ENCODE results near the gene NATD1.

The NATD1 gene

DNA sequence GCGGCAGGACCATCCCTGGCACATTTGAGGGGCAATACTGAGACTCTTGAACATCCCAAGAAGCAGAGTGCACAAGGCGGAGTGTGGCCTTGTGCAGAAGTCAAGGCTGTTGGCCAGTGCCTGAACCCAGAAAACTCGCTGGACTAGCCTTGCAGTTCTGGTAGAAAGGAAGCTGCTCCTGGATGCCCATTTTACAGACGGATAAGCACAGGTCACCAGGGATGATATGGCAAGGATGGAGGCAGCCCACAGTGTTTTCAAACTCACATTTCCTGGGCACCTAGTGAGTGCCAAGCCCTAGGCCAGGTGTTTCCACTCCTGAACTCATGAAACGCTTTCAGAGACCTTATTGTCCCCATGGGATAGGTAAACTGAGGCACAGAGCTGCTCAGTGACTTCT is 29.6 kb upstream of the NATD1 start:
- Histone ChIP-seq H3K9me3 (ENCODE audit: control insufficient read depth in 2 of 2, low read length in 2 of 2) (no peaks in the 10 kb centered on the region), H3K27me3 (ENCODE audit: control insufficient read depth in 1 of 2, insufficient read depth in 2 of 2, low read length in 2 of 2) (no peaks in the 10 kb centered on the region), H3K4me3 (ENCODE audit: low read length in 2 of 2) (peak overlapping the region in 1 of 2 donors; percentile 8), H3K9ac (ENCODE audit: low read length in 2 of 2) (no peak overlapping the region), H3K27ac (ENCODE audit: low read length) (peak overlapping the region; percentile 93), H3K36me3 (ENCODE audit: control insufficient read depth in 2 of 2, insufficient read depth in 2 of 2, low read length in 2 of 2) (no peaks in the 10 kb centered on the region), H3K4me1 (ENCODE audit: control insufficient read depth, insufficient read depth, low read length) (peaks cover 60% of the 10 kb centered on the region)

- Histone ChIP-seq H3K27me3 (ENCODE audit: control insufficient read depth in 1 of 2, insufficient read depth in 2 of 2, low read length in 2 of 2) (no peaks in the 10 kb centered on the region), H3K27ac (ENCODE audit: low read length) (peak overlapping the region; percentile 93), H3K9ac (ENCODE audit: low read length in 2 of 2) (peak overlapping the region in 1 of 2 donors; percentile 5), H3K9me3 (ENCODE audit: control insufficient read depth in 2 of 2, low read length in 2 of 2) (no peaks in the 10 kb centered on the region), H3K4me3 (ENCODE audit: low read length in 2 of 2) (no peak overlapping the region), H3K4me1 (ENCODE audit: control insufficient read depth, insufficient read depth, low read length) (peaks cover 55% of the 10 kb centered on the region), H3K36me3 (ENCODE audit: control insufficient read depth in 2 of 2, insufficient read depth in 2 of 2, low read length in 2 of 2) (no peaks in the 10 kb centered on the region)
These were observed 29.0 kb upstream of the NATD1 start for GRCh38 chr17:21282231-21282630.

- H3K4me3 ChIP-seq (ENCODE audit: low read length in 2 of 2), result no peak overlapping the region
- no peaks in the 10 kb centered on the region for H3K9me3 ChIP-seq (ENCODE audit: control insufficient read depth in 2 of 2, low read length in 2 of 2)
- no peaks in the 10 kb centered on the region for H3K36me3 ChIP-seq (ENCODE audit: control insufficient read depth in 2 of 2, insufficient read depth in 2 of 2, low read length in 2 of 2)
- H3K27me3 ChIP-seq (ENCODE audit: control insufficient read depth in 1 of 2, insufficient read depth in 2 of 2, low read length in 2 of 2), result no peaks in the 10 kb centered on the region
- H3K27ac ChIP-seq (ENCODE audit: low read length), result no peak overlapping the region
- H3K9ac ChIP-seq (ENCODE audit: low read length in 2 of 2), result peak overlapping the region in 1 of 2 donors; percentile 51
- peaks cover 47% of the 10 kb centered on the region for H3K4me1 ChIP-seq (ENCODE audit: control insufficient read depth, insufficient read depth, low read length)
These were observed 26.9 kb upstream of the NATD1 start for GRCh38 chr17:21280081-21280518.

DNA sequence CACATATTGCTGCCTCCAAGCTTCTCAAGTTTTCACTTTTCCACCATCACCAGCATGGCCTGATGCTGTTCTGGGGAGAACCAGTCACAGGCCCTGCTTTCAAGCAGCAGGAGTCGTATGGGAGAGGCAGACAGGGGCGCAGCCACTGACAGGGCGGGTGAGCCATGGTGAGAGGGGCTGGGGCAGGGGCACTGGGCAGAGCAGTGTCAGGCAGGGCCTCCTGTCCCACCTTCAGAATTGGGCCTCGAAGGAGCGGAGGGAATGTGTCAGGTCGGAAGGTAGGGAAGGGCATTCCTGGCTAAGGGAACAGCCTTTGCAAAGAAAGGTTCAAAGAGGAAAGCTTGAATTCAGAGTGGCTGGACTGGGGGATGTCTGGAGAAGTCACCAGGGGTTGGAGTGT is 26.4 kb upstream of the NATD1 start:
- Histone ChIP-seq H3K27ac (ENCODE audit: low read length) (no peak overlapping the region), H3K9ac (ENCODE audit: low read length in 2 of 2) (peak overlapping the region in 1 of 2 donors; percentile 51), H3K4me3 (ENCODE audit: low read length in 2 of 2) (no peak overlapping the region), H3K4me1 (ENCODE audit: control insufficient read depth, insufficient read depth, low read length) (peaks cover 50% of the 10 kb centered on the region), H3K36me3 (ENCODE audit: control insufficient read depth in 2 of 2, insufficient read depth in 2 of 2, low read length in 2 of 2) (no peaks in the 10 kb centered on the region), H3K27me3 (ENCODE audit: control insufficient read depth in 1 of 2, insufficient read depth in 2 of 2, low read length in 2 of 2) (no peaks in the 10 kb centered on the region), H3K9me3 (ENCODE audit: control insufficient read depth in 2 of 2, low read length in 2 of 2) (no peaks in the 10 kb centered on the region)

GRCh38 chr17:21279198-21279535 is 26.0 kb upstream of the NATD1 start:
- H3K4me3 ChIP-seq (ENCODE audit: low read length in 2 of 2), result no peak overlapping the region
- no peaks in the 10 kb centered on the region for H3K27me3 ChIP-seq (ENCODE audit: control insufficient read depth in 1 of 2, insufficient read depth in 2 of 2, low read length in 2 of 2)
- H3K4me1 ChIP-seq (ENCODE audit: control insufficient read depth, insufficient read depth, low read length), result peaks cover 50% of the 10 kb centered on the region
- no peaks in the 10 kb centered on the region for H3K36me3 ChIP-seq (ENCODE audit: control insufficient read depth in 2 of 2, insufficient read depth in 2 of 2, low read length in 2 of 2)
- no peak overlapping the region for H3K27ac ChIP-seq (ENCODE audit: low read length)
- H3K9me3 ChIP-seq (ENCODE audit: control insufficient read depth in 2 of 2, low read length in 2 of 2), result no peaks in the 10 kb centered on the region
- no peak overlapping the region for H3K9ac ChIP-seq (ENCODE audit: low read length in 2 of 2)

DNA sequence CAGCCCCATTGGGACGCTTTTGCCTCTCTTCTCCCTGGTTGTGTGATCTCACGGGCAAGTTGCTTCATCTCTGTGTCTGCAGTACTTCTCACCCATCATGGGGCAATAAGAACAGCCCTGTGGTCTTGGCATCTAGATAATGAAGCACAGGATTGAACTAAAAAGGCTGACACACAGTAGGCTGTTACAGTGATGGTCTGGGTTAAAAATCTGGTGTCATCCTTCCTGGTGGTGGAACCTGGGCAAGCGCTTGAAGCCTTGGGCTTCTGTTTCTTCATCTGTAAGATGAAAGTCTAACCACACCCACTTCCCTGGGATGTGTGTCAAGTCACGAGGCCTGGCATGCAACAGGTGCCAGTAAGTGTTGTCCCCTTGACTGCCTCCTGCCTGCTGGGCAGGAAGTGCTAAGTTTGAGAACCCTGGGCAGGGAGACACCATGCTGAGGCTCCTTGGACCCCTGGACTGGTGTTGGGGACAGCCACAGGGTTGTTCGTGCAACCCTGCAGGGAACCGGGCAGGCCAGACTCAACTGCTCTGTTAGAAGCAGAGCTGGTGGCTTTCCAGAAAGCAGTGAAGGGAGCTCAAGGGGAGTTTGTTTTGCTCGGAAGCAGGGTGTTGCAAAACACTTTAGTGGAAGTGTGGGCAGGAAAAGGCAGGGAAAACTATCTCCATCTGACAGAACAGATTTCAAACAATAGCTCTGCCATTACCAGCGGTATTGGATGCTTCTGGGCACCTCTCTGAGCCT is 25.4 kb upstream of the NATD1 start:
- H3K27ac ChIP-seq (ENCODE audit: low read length), result no peak overlapping the region
- no peaks in the 10 kb centered on the region for H3K9me3 ChIP-seq (ENCODE audit: control insufficient read depth in 2 of 2, low read length in 2 of 2)
- H3K4me3 ChIP-seq (ENCODE audit: low read length in 2 of 2), result no peak overlapping the region
- H3K27me3 ChIP-seq (ENCODE audit: control insufficient read depth in 1 of 2, insufficient read depth in 2 of 2, low read length in 2 of 2), result no peaks in the 10 kb centered on the region
- no peak overlapping the region for H3K9ac ChIP-seq (ENCODE audit: low read length in 2 of 2)
- H3K36me3 ChIP-seq (ENCODE audit: control insufficient read depth in 2 of 2, insufficient read depth in 2 of 2, low read length in 2 of 2), result no peaks in the 10 kb centered on the region
- H3K4me1 ChIP-seq (ENCODE audit: control insufficient read depth, insufficient read depth, low read length), result peaks cover 44% of the 10 kb centered on the region

DNA sequence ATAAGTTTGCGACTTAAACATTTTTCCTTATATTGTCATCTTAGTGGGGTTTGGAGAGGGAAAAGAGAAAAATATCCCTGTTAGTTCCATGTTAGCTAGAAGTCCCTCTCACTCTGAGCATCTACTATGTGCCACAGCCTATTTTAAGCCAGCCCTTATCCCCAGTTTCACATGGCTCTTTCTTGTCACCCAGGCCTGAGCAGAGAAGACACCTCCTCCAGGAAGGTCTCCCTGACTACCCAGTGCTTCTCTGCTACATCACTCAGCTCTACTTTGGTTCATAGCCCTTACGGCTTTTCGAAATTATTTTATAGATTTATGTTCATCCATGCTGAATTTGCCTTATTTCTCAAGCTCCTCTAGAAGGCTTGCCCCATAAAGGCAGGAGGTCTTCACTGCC is 24.1 kb upstream of the NATD1 start:
- Histone ChIP-seq H3K27me3 (ENCODE audit: control insufficient read depth in 1 of 2, insufficient read depth in 2 of 2, low read length in 2 of 2) (no peaks in the 10 kb centered on the region), H3K4me1 (ENCODE audit: control insufficient read depth, insufficient read depth, low read length) (peaks cover 32% of the 10 kb centered on the region), H3K36me3 (ENCODE audit: control insufficient read depth in 2 of 2, insufficient read depth in 2 of 2, low read length in 2 of 2) (no peaks in the 10 kb centered on the region), H3K27ac (ENCODE audit: low read length) (no peak overlapping the region), H3K9me3 (ENCODE audit: control insufficient read depth in 2 of 2, low read length in 2 of 2) (no peaks in the 10 kb centered on the region), H3K9ac (ENCODE audit: low read length in 2 of 2) (no peak overlapping the region), H3K4me3 (ENCODE audit: low read length in 2 of 2) (no peak overlapping the region)

DNA sequence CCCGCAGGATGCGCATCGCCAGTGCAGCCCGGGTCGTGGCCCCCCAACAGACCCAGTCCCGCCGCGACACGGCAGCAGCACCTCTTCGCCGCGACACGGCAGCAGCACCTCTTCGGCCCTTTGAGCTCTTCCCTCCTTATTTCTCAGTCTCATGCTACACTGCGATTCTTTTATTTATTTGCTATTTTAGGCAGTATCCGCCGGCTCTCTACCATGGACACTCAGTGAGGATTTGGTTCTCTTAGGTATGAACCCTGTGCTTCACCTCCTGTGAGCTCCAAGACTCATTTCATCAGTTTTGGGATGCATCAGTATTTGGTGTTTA is 23.0 kb upstream of the NATD1 start:
- H3K9ac ChIP-seq (ENCODE audit: low read length in 2 of 2), result peak overlapping the region in 1 of 2 donors; percentile 41

DNA sequence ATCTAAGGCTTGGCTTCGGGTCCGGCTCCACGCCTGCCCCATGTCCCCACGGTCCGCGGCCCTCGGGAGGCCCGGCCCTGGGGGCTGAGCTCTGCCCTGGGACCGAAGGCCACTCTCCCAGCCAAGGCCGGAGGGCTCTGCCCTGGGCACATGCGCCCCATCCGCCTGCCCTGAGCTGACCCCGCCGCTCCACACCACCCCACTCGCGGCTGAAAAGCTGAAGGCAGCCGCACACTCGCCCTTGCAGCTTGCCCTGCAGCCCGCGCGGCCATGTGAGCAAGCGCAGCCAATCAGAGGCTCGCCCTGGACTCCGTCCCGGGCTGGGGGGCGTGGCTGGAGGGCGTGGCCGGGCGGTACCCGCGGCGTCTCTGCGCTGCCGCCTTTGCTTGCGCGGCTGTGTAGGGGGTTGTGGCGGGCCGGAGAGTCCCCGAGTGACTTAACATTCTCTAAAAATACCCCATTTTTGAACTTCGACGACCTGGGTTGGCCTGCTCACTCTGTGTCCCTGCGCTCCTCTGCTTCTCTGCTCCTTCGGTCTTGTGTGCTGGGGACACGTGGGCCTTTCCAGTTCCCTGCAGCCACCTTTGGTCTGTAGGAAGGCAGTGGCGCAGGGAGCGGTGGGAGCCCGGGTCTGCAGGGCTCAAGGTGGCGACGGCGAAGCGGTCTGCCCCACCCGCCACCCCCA is 22.5 kb upstream of the NATD1 start:
- H3K9ac ChIP-seq (ENCODE audit: low read length in 2 of 2), result peak overlapping the region; percentile 48 to 64
- peak overlapping the region; percentile 64 to 81 for H3K4me3 ChIP-seq (ENCODE audit: low read length in 2 of 2)
- H3K27ac ChIP-seq (ENCODE audit: low read length), result peak overlapping the region; percentile 53
- H3K4me1 ChIP-seq (ENCODE audit: control insufficient read depth, insufficient read depth, low read length), result peaks cover 26% of the 10 kb centered on the region
- H3K27me3 ChIP-seq (ENCODE audit: control insufficient read depth in 1 of 2, insufficient read depth in 2 of 2, low read length in 2 of 2), result no peaks in the 10 kb centered on the region
- no peaks in the 10 kb centered on the region for H3K9me3 ChIP-seq (ENCODE audit: control insufficient read depth in 2 of 2, low read length in 2 of 2)
- H3K36me3 ChIP-seq (ENCODE audit: control insufficient read depth in 2 of 2, insufficient read depth in 2 of 2, low read length in 2 of 2), result no peaks in the 10 kb centered on the region

More for the DNA sequence above, 23.0 kb upstream of the NATD1 start:
- peak overlapping the region; percentile 64 to 81 for H3K4me3 ChIP-seq (ENCODE audit: low read length in 2 of 2)
- no peak overlapping the region for H3K27ac ChIP-seq (ENCODE audit: low read length)
- peaks cover 26% of the 10 kb centered on the region for H3K4me1 ChIP-seq (ENCODE audit: control insufficient read depth, insufficient read depth, low read length)
- H3K27me3 ChIP-seq (ENCODE audit: control insufficient read depth in 1 of 2, insufficient read depth in 2 of 2, low read length in 2 of 2), result no peaks in the 10 kb centered on the region
- H3K9me3 ChIP-seq (ENCODE audit: control insufficient read depth in 2 of 2, low read length in 2 of 2), result no peaks in the 10 kb centered on the region
- H3K36me3 ChIP-seq (ENCODE audit: control insufficient read depth in 2 of 2, insufficient read depth in 2 of 2, low read length in 2 of 2), result no peaks in the 10 kb centered on the region

GRCh38 chr17:21275047-21275578 is 21.9 kb upstream of the NATD1 start:
- peak overlapping the region; percentile 48 to 64 for H3K9ac ChIP-seq (ENCODE audit: low read length in 2 of 2)
- H3K27ac ChIP-seq (ENCODE audit: low read length), result peak overlapping the region; percentile 53
- H3K4me1 ChIP-seq (ENCODE audit: control insufficient read depth, insufficient read depth, low read length), result peaks cover 23% of the 10 kb centered on the region
- H3K27me3 ChIP-seq (ENCODE audit: control insufficient read depth in 1 of 2, insufficient read depth in 2 of 2, low read length in 2 of 2), result no peaks in the 10 kb centered on the region
- H3K9me3 ChIP-seq (ENCODE audit: control insufficient read depth in 2 of 2, low read length in 2 of 2), result no peaks in the 10 kb centered on the region
- no peaks in the 10 kb centered on the region for H3K36me3 ChIP-seq (ENCODE audit: control insufficient read depth in 2 of 2, insufficient read depth in 2 of 2, low read length in 2 of 2)
- peak overlapping the region; percentile 64 to 81 for H3K4me3 ChIP-seq (ENCODE audit: low read length in 2 of 2)
